Measurements from ENCODE around the gene AMOTL2. TPM values are rescaled to one million over a fixed set of nuclear protein-coding genes. Genes with fewer than 3 reads are reported as not detected.

The AMOTL2 gene
- total RNA-seq, 1 experiment from 2014 or later = 30.9 TPM

- Histone ChIP-seq H2BK15ac (ENCODE audit: low read depth, low read length) (no peak overlapping the region), H3K79me1 (ENCODE audit: insufficient read depth, low read depth, low read length, poor library complexity, severe bottlenecking) (no peaks in the 10 kb centered on the region), H2AK5ac (ENCODE audit: insufficient read length, low read length) (no peak overlapping the region), H3K9me3 (ENCODE audit: control insufficient read depth, low read depth, low read length) (no peaks in the 10 kb centered on the region), H3K27ac (ENCODE audit: insufficient read length, low read depth, low read length) (no peak overlapping the region), H3K4me1 (ENCODE audit: insufficient read depth, low read length) (peaks cover 2% of the 10 kb centered on the region; the same call in 1 of the 2 replicates), H2BK120ac (ENCODE audit: low read depth, low read length, poor library complexity, severe bottlenecking) (no peak overlapping the region), H3K18ac (ENCODE audit: insufficient read length, low read depth, low read length) (no peak overlapping the region), H4K20me1 (ENCODE audit: control insufficient read depth, insufficient read depth, insufficient read length) (no peaks in the 10 kb centered on the region), H3K56ac (ENCODE audit: insufficient read length, low read depth, low read length) (no peak overlapping the region), H3K23ac (ENCODE audit: insufficient read length, low read depth, low read length) (no peak overlapping the region), H2BK20ac (ENCODE audit: low read depth, low read length, poor library complexity, severe bottlenecking) (no peak overlapping the region), H3K14ac (ENCODE audit: insufficient read depth, low read length) (no peak overlapping the region), H3K27me3 (ENCODE audit: insufficient read depth, low read length) (no peaks in the 10 kb centered on the region), H4K8ac (replicated peaks; ENCODE audit: insufficient read length, low read depth, low read length) (no peak overlapping the region), H2AFZ (ENCODE audit: low read length) (no peak overlapping the region), H3K23me2 (ENCODE audit: insufficient read length, low read depth, low read length, poor library complexity, severe bottlenecking) (no peaks in the 10 kb centered on the region), H3T11ph (ENCODE audit: low read length) (no peak overlapping the region), H4K5ac (ENCODE audit: insufficient read length, low read depth, low read length) (no peak overlapping the region), H2BK12ac (ENCODE audit: insufficient read length, low read depth, low read length) (no peak overlapping the region), H3K4ac (ENCODE audit: low read depth, low read length) (no peak overlapping the region), H2BK5ac (ENCODE audit: insufficient read length, low read length) (no peak overlapping the region), H4K91ac (ENCODE audit: insufficient read length, low read depth, low read length) (no peak overlapping the region), H3K4me2 (ENCODE audit: insufficient read depth, insufficient read length, low read length) (no peak overlapping the region), H3K79me2 (ENCODE audit: insufficient read depth, low read length) (no peaks in the 10 kb centered on the region), H3K9ac (ENCODE audit: extremely low read depth, insufficient read length, low read length) (no peak overlapping the region)
- WGBS (ENCODE audit: extremely low coverage, insufficient read length, low lambda C conversion rate) = no CpG with 5 or more reads among the region's 10 CpGs
- peaks cover 20 to 24% of the 10 kb centered on the region in 2 experiments for H3K4me1 Mint-ChIP-seq
- TF ChIP-seq, protein P1, sequence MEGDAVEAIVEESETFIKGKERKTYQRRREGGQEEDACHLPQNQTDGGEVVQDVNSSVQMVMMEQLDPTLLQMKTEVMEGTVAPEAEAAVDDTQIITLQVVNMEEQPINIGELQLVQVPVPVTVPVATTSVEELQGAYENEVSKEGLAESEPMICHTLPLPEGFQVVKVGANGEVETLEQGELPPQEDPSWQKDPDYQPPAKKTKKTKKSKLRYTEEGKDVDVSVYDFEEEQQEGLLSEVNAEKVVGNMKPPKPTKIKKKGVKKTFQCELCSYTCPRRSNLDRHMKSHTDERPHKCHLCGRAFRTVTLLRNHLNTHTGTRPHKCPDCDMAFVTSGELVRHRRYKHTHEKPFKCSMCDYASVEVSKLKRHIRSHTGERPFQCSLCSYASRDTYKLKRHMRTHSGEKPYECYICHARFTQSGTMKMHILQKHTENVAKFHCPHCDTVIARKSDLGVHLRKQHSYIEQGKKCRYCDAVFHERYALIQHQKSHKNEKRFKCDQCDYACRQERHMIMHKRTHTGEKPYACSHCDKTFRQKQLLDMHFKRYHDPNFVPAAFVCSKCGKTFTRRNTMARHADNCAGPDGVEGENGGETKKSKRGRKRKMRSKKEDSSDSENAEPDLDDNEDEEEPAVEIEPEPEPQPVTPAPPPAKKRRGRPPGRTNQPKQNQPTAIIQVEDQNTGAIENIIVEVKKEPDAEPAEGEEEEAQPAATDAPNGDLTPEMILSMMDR (conservative IDR thresholded peaks at IDR 0.05) = no peak
- H3K36me3 Mint-ChIP-seq (ENCODE audit: insufficient read depth in 1 of 3, low read depth in 3 of 3) = peaks cover 56 to 85% (median 81%) of the 10 kb centered on the region in 3 experiments
- H3K27me3 Mint-ChIP-seq (ENCODE audit: low read depth) = no peaks in the 10 kb centered on the region
- H3K9me3 Mint-ChIP-seq = no peaks in the 10 kb centered on the region
- H3K27ac Mint-ChIP-seq = peak overlapping the region; percentile 64 to 88 (median 68); a peak in 5 of 7 replicates
- no peak for DNase-seq
- H3K4me3 Mint-ChIP-seq = no peak overlapping the region
These were observed 16.9 kb downstream of the AMOTL2 start for GRCh38 chr3:134357261-134357913.

Measured in H9 (cell line).